BLaER1 (cell line): ENCODE data around the gene ISCA1.

ENCODE experiments used
- H3K27ac ChIP-seq: shearing (Covaris generic); formaldehyde crosslinking; 2 replicates; pipeline ENCODE4 v1.8.1; 2022
- H3K27me3 ChIP-seq: shearing (Covaris generic); formaldehyde crosslinking; 2 replicates; pipeline ENCODE4 v1.8.1; 2022
- H3K36me3 ChIP-seq: shearing (Covaris generic); formaldehyde crosslinking; 2 replicates; pipeline ENCODE4 v1.8.1; 2022
- H3K4me1 ChIP-seq: shearing (Covaris generic); formaldehyde crosslinking; 2 replicates; pipeline ENCODE4 v1.8.1; 2022
- H3K4me2 ChIP-seq: shearing (Covaris generic); formaldehyde crosslinking; 2 replicates; pipeline ENCODE4 v1.8.1; 2022
- H3K4me3 ChIP-seq: shearing (Covaris generic); formaldehyde crosslinking; 2 replicates; pipeline ENCODE4 v1.8.1; 2022
- H3K9ac ChIP-seq: shearing (Covaris generic); formaldehyde crosslinking; 2 replicates; pipeline ENCODE4 v1.8.1; 2022
- H3K9me3 ChIP-seq: shearing (Covaris generic); formaldehyde crosslinking; 2 replicates; pipeline ENCODE4 v1.8.1; 2022
- H4K20me1 ChIP-seq: shearing (Covaris generic); formaldehyde crosslinking; 2 replicates; pipeline ENCODE4 v1.8.1; 2022
- Cebpa-rat ChIP-seq: shearing (Covaris generic); IDR thresholded peaks from 2 replicates; pipeline ENCODE4 v1.8.1; 2022

The ISCA1 gene

GRCh38 chr9:86242071-86242470 is 40.3 kb downstream of the ISCA1 start:
- H3K4me3 ChIP-seq, result no peak overlapping the region
- no peak for TF ChIP-seq Cebpa-rat
- H3K9me3 ChIP-seq, result no peaks in the 10 kb centered on the region
- no peaks in the 10 kb centered on the region for H3K27me3 ChIP-seq
- no peak overlapping the region for H3K27ac ChIP-seq
- H3K9ac ChIP-seq, result no peak overlapping the region
- H4K20me1 ChIP-seq, result no peaks in the 10 kb centered on the region
- H3K4me2 ChIP-seq, result no peak overlapping the region
- H3K4me1 ChIP-seq, result peaks cover 11% of the 10 kb centered on the region
- no peaks in the 10 kb centered on the region for H3K36me3 ChIP-seq

- H3K4me2 ChIP-seq, result no peak overlapping the region
- no peak overlapping the region for H3K4me3 ChIP-seq
- H3K27me3 ChIP-seq, result no peaks in the 10 kb centered on the region
- no peak overlapping the region for H3K27ac ChIP-seq
- peaks cover 2% of the 10 kb centered on the region for H3K4me1 ChIP-seq
- H3K36me3 ChIP-seq, result no peaks in the 10 kb centered on the region
- H3K9me3 ChIP-seq, result no peaks in the 10 kb centered on the region
- no peak overlapping the region for H3K9ac ChIP-seq
- TF ChIP-seq Cebpa-rat, result no peak
- H4K20me1 ChIP-seq, result no peaks in the 10 kb centered on the region
Observed at GRCh38 chr9:86241216-86241615, 41.1 kb downstream of the ISCA1 start.

GRCh38 chr9:86238861-86239770 is 43.2 kb downstream of the ISCA1 start:
- TF ChIP-seq Cebpa-rat, result no peak
- H3K36me3 ChIP-seq, result no peaks in the 10 kb centered on the region
- H3K27me3 ChIP-seq, result no peaks in the 10 kb centered on the region
- no peak overlapping the region for H3K27ac ChIP-seq
- no peaks in the 10 kb centered on the region for H4K20me1 ChIP-seq
- H3K4me2 ChIP-seq, result no peak overlapping the region
- no peaks in the 10 kb centered on the region for H3K9me3 ChIP-seq
- H3K9ac ChIP-seq, result no peak overlapping the region
- H3K4me1 ChIP-seq, result no peaks in the 10 kb centered on the region
- H3K4me3 ChIP-seq, result no peak overlapping the region

- H3K9ac ChIP-seq, result no peak overlapping the region
- no peak for TF ChIP-seq Cebpa-rat
Observed at GRCh38 chr9:86230858-86231257, 51.5 kb downstream of the ISCA1 start.

GRCh38 chr9:86222667-86223066 is 59.7 kb downstream of the ISCA1 start:
- no peaks in the 10 kb centered on the region for H4K20me1 ChIP-seq
- H3K4me1 ChIP-seq, result no peaks in the 10 kb centered on the region
- H3K36me3 ChIP-seq, result no peaks in the 10 kb centered on the region
- H3K27ac ChIP-seq, result no peak overlapping the region
- H3K9ac ChIP-seq, result no peak overlapping the region
- H3K9me3 ChIP-seq, result no peaks in the 10 kb centered on the region
- no peak overlapping the region for H3K4me3 ChIP-seq
- no peaks in the 10 kb centered on the region for H3K27me3 ChIP-seq
- no peak overlapping the region for H3K4me2 ChIP-seq
- TF ChIP-seq Cebpa-rat, result no peak

More at GRCh38 chr9:86230858-86231257, 51.5 kb downstream of the ISCA1 start:
- Histone ChIP-seq H3K27me3 (no peaks in the 10 kb centered on the region), H3K36me3 (no peaks in the 10 kb centered on the region), H3K9me3 (no peaks in the 10 kb centered on the region), H3K27ac (no peak overlapping the region), H3K4me1 (no peaks in the 10 kb centered on the region), H3K4me2 (no peak overlapping the region), H3K4me3 (no peak overlapping the region), H4K20me1 (no peaks in the 10 kb centered on the region)

GRCh38 chr9:86219606-86220005 is 62.7 kb downstream of the ISCA1 start:
- no peak overlapping the region for H3K9ac ChIP-seq
- no peak overlapping the region for H3K4me2 ChIP-seq
- H3K27me3 ChIP-seq, result no peaks in the 10 kb centered on the region
- H3K4me1 ChIP-seq, result no peaks in the 10 kb centered on the region
- no peaks in the 10 kb centered on the region for H3K36me3 ChIP-seq
- H3K4me3 ChIP-seq, result no peak overlapping the region
- no peak for TF ChIP-seq Cebpa-rat
- no peak overlapping the region for H3K27ac ChIP-seq
- H4K20me1 ChIP-seq, result no peaks in the 10 kb centered on the region
- H3K9me3 ChIP-seq, result no peaks in the 10 kb centered on the region

- Histone ChIP-seq H4K20me1 (no peaks in the 10 kb centered on the region), H3K9ac (no peak overlapping the region), H3K9me3 (no peaks in the 10 kb centered on the region), H3K27me3 (no peaks in the 10 kb centered on the region), H3K36me3 (no peaks in the 10 kb centered on the region), H3K4me3 (no peak overlapping the region), H3K4me1 (no peaks in the 10 kb centered on the region), H3K4me2 (no peak overlapping the region), H3K27ac (no peak overlapping the region)
- no peak for TF ChIP-seq Cebpa-rat
Observed at GRCh38 chr9:86217076-86217755, 65.1 kb downstream of the ISCA1 start.
